Measurements from ENCODE around the gene SV2C.

- TF ChIP-seq CTCF (tag by site-specific recombination; IDR thresholded peaks at IDR 0.05) (no peak), ZEB2 (tag by site-specific recombination; IDR thresholded peaks at IDR 0.05) (no peak), ZNF558 (tag by site-specific recombination; IDR thresholded peaks at IDR 0.05) (no peak), MYNN (tag by site-specific recombination; IDR thresholded peaks at IDR 0.05; ENCODE audit: borderline replicate concordance) (no peak)
Measured at GRCh38 chr5:76366596-76366995, 283.4 kb downstream of the SV2C start.

All from HEK293 (cell line).